Heart left ventricle (tissue), 16 donors: Measurements from ENCODE around the gene SMPDL3B. TPM values are rescaled to one million over a fixed set of nuclear protein-coding genes. Genes with fewer than 3 reads are reported as not detected.

ENCODE experiments used
- ATAC-seq, 4 donors: fragments of 200-7000 bp; cut with Tn5 transposase; one replicate each; pipeline ENCODE4 v1.9.1; 2020 to 2022; ENCODE audit warnings: moderate library complexity in 4 of 4, mild to moderate bottlenecking in 3 of 4, moderate number of reproducible peaks in 1 of 4
- DNase-seq, 5 donors: peaks; one replicate each; pipeline ENCODE4 v3.0.0-alpha.2; 2020
- H3K27ac ChIP-seq, 12 donors: fragments of 200-600 bp; sonication (generic) in 4 of 12; one replicate each; pipeline versions ENCODE4 v1.5.0 to v1.8.0; 2016 to 2022; ENCODE audit warnings: mild to moderate bottlenecking in 2 of 12
- H3K27me3 ChIP-seq, 9 donors: fragments of 200-600 bp; sonication (generic) in 2 of 9; one replicate each; pipeline versions ENCODE4 v1.5.1 to v1.8.0; 2016 to 2022; ENCODE audit warnings: mild to moderate bottlenecking in 3 of 9
- H3K36me3 ChIP-seq, 9 donors: fragments of 200-600 bp; sonication (generic) in 2 of 9; one replicate each; pipeline versions ENCODE4 v1.5.0 to v1.8.0; 2018 to 2022; ENCODE audit warnings: mild to moderate bottlenecking in 2 of 9
- H3K4me1 ChIP-seq, 12 donors: fragments of 200-600 bp; sonication (generic) in 4 of 12; one replicate each; pipeline versions ENCODE4 v1.5.0 to v1.8.0; 2016 to 2022; ENCODE audit warnings: mild to moderate bottlenecking in 3 of 12
- H3K4me3 ChIP-seq, 12 donors: fragments of 200-600 bp; sonication (generic) in 4 of 12; one replicate each; pipeline versions ENCODE4 v1.5.0 to v1.8.0; 2017 to 2022; ENCODE audit warnings: mild to moderate bottlenecking in 9 of 12, moderate library complexity in 4 of 12
- H3K9me3 ChIP-seq, 12 donors: fragments of 200-600 bp; sonication (generic) in 4 of 12; one replicate each; pipeline versions ENCODE4 v1.5.0 to v1.8.0; 2016 to 2022; ENCODE audit warnings: mild to moderate bottlenecking in 1 of 12
- POLR2A ChIP-seq, 2 donors: fragments of 450-650 bp; IDR thresholded peaks; one replicate each; pipeline ENCODE4 v1.6.1; 2017; ENCODE audit warnings: antibody characterized with exemption in 2 of 2, mild to moderate bottlenecking in 2 of 2, moderate library complexity in 2 of 2
- WGBS, 4 donors: extraction: QIAGEN DNeasy Blood & Tissue Kit in 2 of 4; methylation state at CpG; one replicate each; pipeline versions ENCODE4 v1.1.5 to v1.1.7; 2013 to 2018; 5-methylcytosine and 5-hydroxymethylcytosine counted together
- intact Hi-C, 10 donors: fragments of 100-400 bp; cut with DNase I; formaldehyde crosslinking; loops; one replicate each; pipeline versions ENCODE4 v1.11.1 to v1.14.2; 2022
- polyA plus RNA-seq, 2 donors: library from polyadenylated mRNA; stranded (reverse); fragments of 200-250 nt; gene quantifications; one replicate each; pipeline ENCODE4 v1.2.3, GENCODE V29; 2013
- total RNA-seq, 9 donors: library from RNA; depleted of rRNA in 2 of 9; stranded (reverse); fragments of >200 nt in 2 of 9; fragmentation: NEBNext Ultra II Directional in 3 of 9; extraction: Animal tissue kit (Norgen Biotek cat#: 25700) in 3 of 9; gene quantifications; one replicate each; pipeline versions ENCODE4 v1.1.0 to v1.2.4, GENCODE V29; 2016 to 2023
- TF ChIP-seq, protein P1 (sequence below), 12 donors: fragments of 200-600 bp; sonication (generic) in 4 of 12; IDR thresholded peaks; one replicate each; pipeline versions ENCODE4 v1.5.0 to v1.8.0; 2018 to 2022; ENCODE audit warnings: antibody characterized with exemption in 12 of 12, mild to moderate bottlenecking in 5 of 12
- donor health status: ischemic (EF 13 %, LVEDD 7.1; RV severe dilation, severe dysfunction).
- donor health status: healthy with polysubstance abuse.
- donor health status: DM: no; HTN: yes; CAD: no.
- donor health status: DM: no; HTN: no; CAD: no.
- donor health status: ischemic (EF 25% LVEDD 6.9; RV normal size, moderate dysfunction).
- donor health status: ischemic (EF 25% LVEDD 5.7; RV mildly dilated, moderate dysfunction).
- donor health status: healthy.
- donor health status: DM: yes; HTN: yes; CAD: no.
- donor health status: ischemic (EF 35%, LVEDD 5.7; RV mildly dilated, moderate dysfunction).
- donor health status: nonischemic (EF 11% LVEDD 7.7; RV severe dilation, severe dysfunction).
- donor health status: DM: yes; HTN: yes; CAD: no.
- donor health status: PGD.
- donor health status: ischemic (EF 29% LVEDD 5.4; RV normal size, mild dysfunction).
- donor health status: nonischemic (EF 23%, LVEDD 6.1; RV moderate dilation, normal function).

The SMPDL3B gene
- total and polyA plus RNA-seq, 11 donors = 0.08 to 2.2 TPM; not detected in 9

DNA sequence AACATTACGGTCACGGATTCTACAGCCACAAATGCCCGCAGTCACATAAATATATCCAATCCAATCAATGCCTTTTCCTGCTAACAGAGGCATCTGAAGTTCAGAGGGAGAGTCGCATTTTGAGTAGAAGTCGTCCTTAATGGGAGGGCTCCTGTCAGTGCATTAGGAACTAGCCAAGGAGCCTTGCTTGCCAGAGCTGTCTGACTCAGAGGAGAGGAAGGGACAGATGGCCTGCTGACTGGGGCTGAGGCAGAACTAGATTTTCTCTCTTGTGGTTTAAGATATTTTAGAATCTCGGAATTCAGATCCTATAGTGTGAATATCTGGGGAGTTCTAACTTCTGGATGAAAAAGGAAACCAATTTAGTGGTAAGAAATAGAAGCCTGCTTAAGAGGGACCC, 35.6 kb downstream of the SMPDL3B start:
- intact Hi-C loops = loop anchor here in 2 of 10 donors (10.0 kb wide), 2 partner anchors 116 to 296 kb away; partner anchors contain the start of gene IFI6 (in 1 of the 2)
- Histone ChIP-seq H3K9me3 (no peaks in the 10 kb centered on the region), H3K27ac (peak overlapping the region in 6 of 12 donors; percentile 0 to 52 (median 20)), H3K27me3 (no peaks in the 10 kb centered on the region), H3K4me3 (no peak overlapping the region), H3K36me3 (peaks cover 0 to 65% (median 46%) of the 10 kb centered on the region in 9 donors), H3K4me1 (peaks cover 0 to 26% (median 14%) of the 10 kb centered on the region in 12 donors)
- TF ChIP-seq POLR2A (IDR thresholded peaks at IDR 0.05) = no peak
- TF ChIP-seq, protein P1, sequence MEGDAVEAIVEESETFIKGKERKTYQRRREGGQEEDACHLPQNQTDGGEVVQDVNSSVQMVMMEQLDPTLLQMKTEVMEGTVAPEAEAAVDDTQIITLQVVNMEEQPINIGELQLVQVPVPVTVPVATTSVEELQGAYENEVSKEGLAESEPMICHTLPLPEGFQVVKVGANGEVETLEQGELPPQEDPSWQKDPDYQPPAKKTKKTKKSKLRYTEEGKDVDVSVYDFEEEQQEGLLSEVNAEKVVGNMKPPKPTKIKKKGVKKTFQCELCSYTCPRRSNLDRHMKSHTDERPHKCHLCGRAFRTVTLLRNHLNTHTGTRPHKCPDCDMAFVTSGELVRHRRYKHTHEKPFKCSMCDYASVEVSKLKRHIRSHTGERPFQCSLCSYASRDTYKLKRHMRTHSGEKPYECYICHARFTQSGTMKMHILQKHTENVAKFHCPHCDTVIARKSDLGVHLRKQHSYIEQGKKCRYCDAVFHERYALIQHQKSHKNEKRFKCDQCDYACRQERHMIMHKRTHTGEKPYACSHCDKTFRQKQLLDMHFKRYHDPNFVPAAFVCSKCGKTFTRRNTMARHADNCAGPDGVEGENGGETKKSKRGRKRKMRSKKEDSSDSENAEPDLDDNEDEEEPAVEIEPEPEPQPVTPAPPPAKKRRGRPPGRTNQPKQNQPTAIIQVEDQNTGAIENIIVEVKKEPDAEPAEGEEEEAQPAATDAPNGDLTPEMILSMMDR (IDR thresholded peaks at IDR 0.05) = no peak
- peak in 3 of 4 donors; percentile 61 to 70 (median 68) for ATAC-seq
- 80 to 87% (median 85%) methylated on average over 6 of the region's 6 CpGs for WGBS, 4 donors
- peak in 2 of 5 donors; percentile 51 to 55 for DNase-seq

DNA sequence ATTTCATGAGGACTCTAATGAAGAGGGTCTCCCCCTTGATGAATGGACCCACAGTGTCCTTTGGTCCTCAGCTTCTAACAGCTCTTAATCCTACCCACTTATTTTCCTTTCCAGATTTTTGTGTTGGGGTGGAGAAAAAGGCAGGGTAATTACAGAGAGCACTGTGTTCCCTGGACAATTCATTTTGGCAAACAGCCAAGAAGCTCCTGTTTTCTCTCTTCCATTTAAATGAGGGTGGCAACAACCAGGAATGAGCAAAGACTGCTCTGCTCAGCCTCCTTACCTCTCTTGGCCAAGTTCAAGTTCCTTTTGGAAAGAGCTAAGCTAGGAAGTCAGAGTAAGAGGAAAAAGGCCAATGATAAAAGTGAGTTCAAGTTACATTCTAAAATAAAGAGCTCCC, 36.9 kb downstream of the SMPDL3B start:
- TF ChIP-seq, protein P1 (IDR thresholded peaks at IDR 0.05) = no peak
- TF ChIP-seq POLR2A (IDR thresholded peaks at IDR 0.05) = no peak
- no peak for DNase-seq
- Histone ChIP-seq H3K4me1 (peaks cover 0 to 26% (median 14%) of the 10 kb centered on the region in 12 donors), H3K27ac (peak overlapping the region in 5 of 12 donors; percentile 2 to 31 (median 8)), H3K27me3 (no peaks in the 10 kb centered on the region), H3K4me3 (no peak overlapping the region), H3K9me3 (no peaks in the 10 kb centered on the region), H3K36me3 (peaks cover 0 to 63% (median 46%) of the 10 kb centered on the region in 9 donors)
- intact Hi-C loops = loop anchor here in 2 of 10 donors (10.0 kb wide), 2 partner anchors 117 to 297 kb away; partner anchors contain the start of gene IFI6 (in 1 of the 2)
- peak; percentile 22 to 57 (median 47) for ATAC-seq

DNA sequence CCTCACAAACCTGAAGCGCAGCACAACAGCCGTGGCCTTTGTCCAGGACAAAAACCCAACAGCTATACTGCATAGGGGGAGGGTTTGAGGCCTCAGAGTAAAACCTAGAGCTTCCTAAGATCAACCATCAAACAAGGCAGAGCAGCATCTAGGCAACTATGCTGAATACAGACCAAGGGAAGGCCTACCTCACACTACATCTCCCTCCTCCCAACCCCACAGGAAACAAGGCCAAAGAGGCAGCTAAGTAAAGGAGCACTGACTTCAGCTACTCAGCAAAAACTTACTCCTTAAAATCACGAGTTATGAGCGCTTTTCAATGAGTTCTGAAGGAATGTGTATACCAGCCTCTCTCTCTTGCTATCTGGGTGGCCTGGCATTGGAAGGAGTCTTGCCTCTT, 37.3 kb downstream of the SMPDL3B start:
- ATAC-seq (peak in 1 of 4 donors; percentile 29), DNase-seq (no peak)
- Histone ChIP-seq H3K4me1 (peaks cover 0 to 26% (median 14%) of the 10 kb centered on the region in 12 donors), H3K36me3 (peaks cover 0 to 63% (median 46%) of the 10 kb centered on the region in 9 donors), H3K9me3 (no peaks in the 10 kb centered on the region), H3K27ac (peak overlapping the region in 5 of 12 donors; percentile 2 to 31 (median 8)), H3K4me3 (no peak overlapping the region), H3K27me3 (no peaks in the 10 kb centered on the region)
- TF ChIP-seq, protein P1 (IDR thresholded peaks at IDR 0.05) = no peak
- TF ChIP-seq POLR2A (IDR thresholded peaks at IDR 0.05) = no peak
- 69 to 82% (median 75%) methylated on average over 4 of the region's 4 CpGs for WGBS, 4 donors
- intact Hi-C loops = loop anchor here in 2 of 10 donors (10.0 kb wide), 2 partner anchors 117 to 297 kb away; partner anchors contain the start of gene IFI6 (in 1 of the 2)

DNA sequence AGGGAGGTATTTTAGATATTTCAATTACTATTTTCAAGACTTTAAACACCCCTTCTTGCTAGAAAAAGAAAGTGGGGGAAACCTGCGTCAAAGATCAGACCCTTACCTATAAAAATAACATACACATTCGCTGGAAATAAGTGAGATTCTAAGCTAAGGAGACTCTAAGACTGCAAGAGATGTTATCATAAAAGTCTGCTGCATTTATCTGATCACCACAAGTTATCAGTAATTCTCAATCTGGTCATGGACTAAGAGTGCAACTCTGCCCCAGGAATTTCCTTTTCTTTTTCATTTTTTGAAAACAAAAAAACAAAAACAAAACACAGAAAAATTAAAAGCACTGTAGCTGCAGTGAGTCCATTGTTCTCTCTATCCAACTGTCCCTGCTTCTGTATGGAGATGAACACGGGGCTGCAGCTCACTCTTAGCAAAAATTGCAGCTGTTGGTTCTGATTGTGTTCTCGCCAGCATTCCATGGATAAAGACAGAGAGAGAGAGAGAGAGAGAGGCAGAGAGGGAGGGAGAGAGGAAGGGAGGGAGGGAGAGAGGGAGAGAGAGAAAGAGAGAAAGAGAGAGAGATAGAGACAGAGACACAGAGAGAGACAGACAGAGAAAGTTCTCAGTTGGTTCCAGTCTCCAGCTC, 39.1 kb downstream of the SMPDL3B start:
- Histone ChIP-seq H3K4me1 (peaks cover 0 to 26% (median 14%) of the 10 kb centered on the region in 12 donors), H3K9me3 (no peaks in the 10 kb centered on the region), H3K27ac (no peak overlapping the region), H3K36me3 (peaks cover 0 to 60% (median 48%) of the 10 kb centered on the region in 9 donors), H3K27me3 (no peaks in the 10 kb centered on the region), H3K4me3 (no peak overlapping the region)
- ATAC-seq (no peak), DNase-seq (no peak)
- TF ChIP-seq, protein P1 (IDR thresholded peaks at IDR 0.05) = no peak
- no peak for TF ChIP-seq POLR2A (IDR thresholded peaks at IDR 0.05)
- intact Hi-C loops = loop anchor here in 2 of 10 donors (10.0 kb wide), 2 partner anchors 119 to 299 kb away; partner anchors contain the start of gene IFI6 (in 1 of the 2)
- 79 to 82% (median 80%) methylated on average over 4 of the region's 4 CpGs for WGBS, 4 donors
